Large intestine (tissue), 3 donors: ENCODE measurements around the gene SUDS3. TPM values are rescaled to one million over a fixed set of nuclear protein-coding genes. Genes with fewer than 3 reads are reported as not detected.

ENCODE experiments used
- DNase-seq, 2 donors: peaks; one replicate each; pipeline versions ENCODE4 v3.0.0 to v3.0.0-alpha.2; 2013
- H3K27ac ChIP-seq: one replicate; pipeline ENCODE4 v1.5.1; 2013; ENCODE audit warnings: low read length
- H3K27me3 ChIP-seq: 2 replicates; pipeline ENCODE4 v1.6.1; 2013; ENCODE audit warnings: low read length; ENCODE audit not compliant: control insufficient read depth, insufficient read depth
- H3K36me3 ChIP-seq: 2 replicates; pipeline ENCODE4 v1.6.1; 2013; ENCODE audit warnings: low read length; ENCODE audit not compliant: control insufficient read depth, insufficient read depth
- H3K4me1 ChIP-seq: one replicate; pipeline ENCODE4 v1.6.1; 2013; ENCODE audit warnings: low read length; ENCODE audit not compliant: control insufficient read depth, insufficient read depth
- H3K4me3 ChIP-seq: one replicate; pipeline ENCODE4 v1.5.1; 2013; ENCODE audit warnings: low read length
- H3K9me3 ChIP-seq: one replicate; pipeline ENCODE4 v1.6.1; 2013; ENCODE audit warnings: mild to moderate bottlenecking, low read depth, low read length, moderate library complexity; ENCODE audit not compliant: control insufficient read depth
- WGBS: methylation state at CpG from one replicate; pipeline ENCODE4 v1.1.5; 2013; ENCODE audit warnings: low lambda C conversion rate; ENCODE audit not compliant: insufficient coverage; 5-methylcytosine and 5-hydroxymethylcytosine counted together
- polyA plus RNA-seq: library from polyadenylated mRNA; unstranded; fragments of 120-200 nt; gene quantifications from one replicate; pipeline ENCODE4 v1.2.1, GENCODE V29; 2013

SUDS3 gene
- polyA plus RNA-seq, 1 donor = 31.8 TPM

- no peaks in the 10 kb centered on the region for H3K4me1 ChIP-seq
- H3K27me3 ChIP-seq = no peaks in the 10 kb centered on the region
- no peak overlapping the region for H3K4me3 ChIP-seq
- no peaks in the 10 kb centered on the region for H3K9me3 ChIP-seq
- H3K27ac ChIP-seq = no peak overlapping the region
- 82% methylated on average over 2 of the region's 3 CpGs for WGBS
- no peaks in the 10 kb centered on the region for H3K36me3 ChIP-seq
- no peak for DNase-seq
Measured at GRCh38 chr12:118439068-118439467, 62.7 kb downstream of the SUDS3 start.

GRCh38 chr12:118446247-118446646 lies 69.9 kb downstream of the SUDS3 start:
- Histone ChIP-seq H3K27ac (no peak overlapping the region), H3K36me3 (no peaks in the 10 kb centered on the region), H3K4me1 (no peaks in the 10 kb centered on the region), H3K4me3 (no peak overlapping the region), H3K27me3 (no peaks in the 10 kb centered on the region), H3K9me3 (no peaks in the 10 kb centered on the region)
- no peak for DNase-seq
- no CpG with 5 or more reads among the region's 4 CpGs for WGBS

- no peaks in the 10 kb centered on the region for H3K4me1 ChIP-seq
- no peak overlapping the region for H3K27ac ChIP-seq
- 83% methylated on average over 1 of the region's 4 CpGs for WGBS
- DNase-seq = no peak
- H3K4me3 ChIP-seq = no peak overlapping the region
- no peaks in the 10 kb centered on the region for H3K9me3 ChIP-seq
- no peaks in the 10 kb centered on the region for H3K27me3 ChIP-seq
- H3K36me3 ChIP-seq = no peaks in the 10 kb centered on the region
Measured at GRCh38 chr12:118447181-118447580, 70.8 kb downstream of the SUDS3 start.

- Histone ChIP-seq H3K36me3 (no peaks in the 10 kb centered on the region), H3K4me1 (no peaks in the 10 kb centered on the region), H3K27me3 (no peaks in the 10 kb centered on the region), H3K4me3 (no peak overlapping the region), H3K9me3 (no peaks in the 10 kb centered on the region), H3K27ac (no peak overlapping the region)
- WGBS = no CpG with 5 or more reads among the region's 1 CpG
- DNase-seq = no peak
Measured at GRCh38 chr12:118448341-118448740, 72.0 kb downstream of the SUDS3 start.

GRCh38 chr12:118455327-118455726 lies 79.0 kb downstream of the SUDS3 start:
- no peaks in the 10 kb centered on the region for H3K9me3 ChIP-seq
- no peak overlapping the region for H3K4me3 ChIP-seq
- H3K4me1 ChIP-seq = no peaks in the 10 kb centered on the region
- no peak overlapping the region for H3K27ac ChIP-seq
- H3K27me3 ChIP-seq = no peaks in the 10 kb centered on the region
- no CpG with 5 or more reads among the region's 3 CpGs for WGBS
- DNase-seq = no peak
- H3K36me3 ChIP-seq = no peaks in the 10 kb centered on the region

GRCh38 chr12:118456741-118457140 lies 80.4 kb downstream of the SUDS3 start:
- no peak overlapping the region for H3K4me3 ChIP-seq
- H3K36me3 ChIP-seq = no peaks in the 10 kb centered on the region
- no peak for DNase-seq
- H3K9me3 ChIP-seq = no peaks in the 10 kb centered on the region
- H3K4me1 ChIP-seq = no peaks in the 10 kb centered on the region
- no peaks in the 10 kb centered on the region for H3K27me3 ChIP-seq
- no peak overlapping the region for H3K27ac ChIP-seq

GRCh38 chr12:118459110-118459509 lies 82.8 kb downstream of the SUDS3 start:
- H3K4me1 ChIP-seq = no peaks in the 10 kb centered on the region
- DNase-seq = no peak
- no peaks in the 10 kb centered on the region for H3K9me3 ChIP-seq
- no peaks in the 10 kb centered on the region for H3K36me3 ChIP-seq
- WGBS = no CpG with 5 or more reads among the region's 4 CpGs
- H3K27ac ChIP-seq = no peak overlapping the region
- H3K4me3 ChIP-seq = no peak overlapping the region
- H3K27me3 ChIP-seq = no peaks in the 10 kb centered on the region

- Histone ChIP-seq H3K27me3 (no peaks in the 10 kb centered on the region), H3K4me1 (no peaks in the 10 kb centered on the region), H3K9me3 (no peaks in the 10 kb centered on the region), H3K36me3 (no peaks in the 10 kb centered on the region), H3K27ac (no peak overlapping the region), H3K4me3 (no peak overlapping the region)
- no CpG with 5 or more reads among the region's 4 CpGs for WGBS
- DNase-seq = no peak
Measured at GRCh38 chr12:118463677-118464076, 87.3 kb downstream of the SUDS3 start.

- H3K27me3 ChIP-seq = no peaks in the 10 kb centered on the region
- DNase-seq = no peak
- H3K27ac ChIP-seq = no peak overlapping the region
- H3K4me1 ChIP-seq = no peaks in the 10 kb centered on the region
- H3K36me3 ChIP-seq = no peaks in the 10 kb centered on the region
- H3K9me3 ChIP-seq = no peaks in the 10 kb centered on the region
- H3K4me3 ChIP-seq = no peak overlapping the region
- WGBS = no CpG with 5 or more reads among the region's 1 CpG
Measured at GRCh38 chr12:118465706-118466105, 89.4 kb downstream of the SUDS3 start.

Other genes with a start within 250 kb of the SUDS3 start
- 252 TPM for gene PEBP1, start 240.4 kb upstream of the SUDS3 start, polyA plus RNA-seq
- 44.7 TPM for gene TAOK3, start 3.6 kb upstream of the SUDS3 start, polyA plus RNA-seq